CD4-positive, alpha-beta T cell (primary cell): ENCODE data around the gene FKBP2. TPM values are rescaled to one million over a fixed set of nuclear protein-coding genes. Genes with fewer than 3 reads are reported as not detected.
A peak's percentile ranks its signal among the peaks of the same experiment; 100 is the strongest.

Experiments used
- ATAC-seq: fragments of 200-7000 bp; cut with Tn5 transposase; one replicate; pipeline ENCODE4 v1.10.0; 2022; ENCODE audit warnings: mild to moderate bottlenecking; ENCODE audit not compliant: poor library complexity
- CTCF ChIA-PET: fragments of 350-600 bp; sonication (Branson Sonifier 250); formaldehyde crosslinking; loops from one replicate; lab custom pipeline; 2021; ENCODE audit warnings: antibody characterized with exemption, inconsistent platforms; lab: Charles Lee
- POLR2A ChIA-PET: fragments of 350-600 bp; sonication (Branson Sonifier 250); formaldehyde crosslinking; loops from one replicate; lab custom pipeline; 2021; ENCODE audit warnings: antibody characterized with exemption, inconsistent platforms; lab: Charles Lee
- DNase-seq, 14 experiments: peaks; one replicate each; pipeline ENCODE4 v3.0.0-alpha.2; 2013 to 2020; ENCODE audit warnings: mixed read lengths in 2 of 14
- H3K27ac ChIP-seq, 2 donors: one replicate each; pipeline versions ENCODE4 v1.5.1 to v1.7.0; 2013; ENCODE audit warnings: low read length in 2 of 2, low read depth in 1 of 2, mild to moderate bottlenecking in 1 of 2
- H3K27me3 ChIP-seq, 2 experiments: 1 replicate in 1 of 2; 2 replicates in 1 of 2; pipeline versions ENCODE4 v1.6.1 to v1.7.0; 2013; ENCODE audit warnings: low read length in 2 of 2, control low read depth in 1 of 2, mild to moderate bottlenecking in 1 of 2, moderate library complexity in 1 of 2; ENCODE audit not compliant: insufficient read depth in 2 of 2, control insufficient read depth in 1 of 2
- H3K36me3 ChIP-seq: one replicate; pipeline ENCODE4 v1.6.1; 2013; ENCODE audit warnings: low read length, control low read depth; ENCODE audit not compliant: insufficient read depth
- H3K4me1 ChIP-seq: one replicate; pipeline ENCODE4 v1.6.1; 2013; ENCODE audit warnings: low read length, control low read depth; ENCODE audit not compliant: insufficient read depth
- H3K4me3 ChIP-seq: one replicate; pipeline ENCODE4 v1.5.1; 2013; ENCODE audit warnings: mild to moderate bottlenecking, low read length, moderate library complexity
- H3K9me3 ChIP-seq, 2 experiments: 1 replicate in 1 of 2; 2 replicates in 1 of 2; pipeline versions ENCODE4 v1.6.1 to v1.7.0; 2013; ENCODE audit warnings: low read length in 2 of 2, mild to moderate bottlenecking in 2 of 2, control low read depth in 1 of 2, moderate library complexity in 1 of 2; ENCODE audit not compliant: control insufficient read depth in 1 of 2, insufficient read depth in 1 of 2
- H3K27ac Mint-ChIP-seq: one replicate; pipeline ENCODE4 v1.8.0; 2020; ENCODE audit warnings: mixed read lengths
- H3K27me3 Mint-ChIP-seq: one replicate; pipeline ENCODE4 v1.8.0; 2021; ENCODE audit warnings: mixed read lengths
- H3K36me3 Mint-ChIP-seq: one replicate; pipeline ENCODE4 v1.8.0; 2021; ENCODE audit warnings: low read depth, mixed read lengths
- H3K4me1 Mint-ChIP-seq: one replicate; pipeline ENCODE4 v1.8.0; 2021; ENCODE audit warnings: low read depth, mixed read lengths
- H3K4me3 Mint-ChIP-seq: one replicate; pipeline ENCODE4 v1.8.0; 2020; ENCODE audit warnings: mild to moderate bottlenecking, mixed read lengths
- H3K9me3 Mint-ChIP-seq: one replicate; pipeline ENCODE4 v1.8.0; 2020; ENCODE audit warnings: mixed read lengths
- intact Hi-C, 2 experiments: fragments of 100-400 bp; cut with DNase I in 1 of 2; cut with micrococcal nuclease in 1 of 2; formaldehyde crosslinking; loops; one replicate each; pipeline versions ENCODE4 v1.15.1 to v1.9.0; 2023 to 2025; cut with DNase I, micrococcal nuclease
- total RNA-seq, 174 experiments: library from RNA in 2 of 174; stranded (reverse) in 2 of 174; gene quantifications; one replicate each; pipeline ENCODE4 v1.2.3 and lab custom pipeline; 2021 to 2026
- TF ChIP-seq, protein P1 (sequence below): fragments of 200-600 bp; IDR thresholded peaks from one replicate; pipeline ENCODE4 v1.8.0; 2022; ENCODE audit warnings: antibody characterized with exemption, mild to moderate bottlenecking

The FKBP2 gene
- total RNA-seq, 2 experiments from 2014 or later: 11.2 to 14.6 TPM

DNA sequence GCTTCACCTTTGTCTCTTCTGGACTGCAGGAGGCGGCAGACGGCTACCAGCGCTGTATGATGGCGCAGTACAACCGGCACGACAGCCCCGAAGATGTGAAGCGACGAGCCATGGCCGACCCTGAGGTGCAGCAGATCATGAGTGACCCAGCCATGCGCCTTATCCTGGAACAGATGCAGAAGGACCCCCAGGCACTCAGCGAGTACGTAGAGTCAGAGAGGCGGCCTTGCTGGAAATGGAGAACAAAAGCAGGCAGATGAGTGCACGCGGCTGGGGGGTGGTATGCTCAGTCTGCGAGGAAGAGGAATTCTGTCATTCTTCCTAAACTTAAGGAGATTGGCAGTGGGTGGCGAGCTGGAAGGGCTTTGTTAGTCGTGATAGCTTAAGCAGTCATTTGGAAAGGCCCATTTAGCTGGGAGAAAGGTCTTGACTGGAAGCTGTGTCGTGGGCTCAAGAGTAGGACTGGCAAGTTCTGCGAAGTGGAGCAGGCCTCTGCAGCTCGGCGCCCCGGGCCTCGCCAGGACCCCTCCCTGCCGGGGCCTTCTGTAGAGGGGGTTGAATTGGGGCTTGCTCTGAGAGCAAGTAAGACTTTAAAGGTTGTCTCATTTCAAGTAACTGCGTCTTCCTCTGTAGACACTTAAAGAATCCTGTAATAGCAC, 37.3 kb upstream of the FKBP2 start:
- DNase-seq (no peak), ATAC-seq (no peak)
- H3K27ac ChIP-seq: no peak overlapping the region
- CTCF ChIA-PET: interaction anchor here (1.2 to 5.4 kb wide), 11 partner anchors 14 to 203 kb away, joined by 3 to 123 read pairs (median 9); partner anchors contain the start of genes CATSPERZ, ESRRA, FKBP2 and NUDT22
- TF ChIP-seq, protein P1, sequence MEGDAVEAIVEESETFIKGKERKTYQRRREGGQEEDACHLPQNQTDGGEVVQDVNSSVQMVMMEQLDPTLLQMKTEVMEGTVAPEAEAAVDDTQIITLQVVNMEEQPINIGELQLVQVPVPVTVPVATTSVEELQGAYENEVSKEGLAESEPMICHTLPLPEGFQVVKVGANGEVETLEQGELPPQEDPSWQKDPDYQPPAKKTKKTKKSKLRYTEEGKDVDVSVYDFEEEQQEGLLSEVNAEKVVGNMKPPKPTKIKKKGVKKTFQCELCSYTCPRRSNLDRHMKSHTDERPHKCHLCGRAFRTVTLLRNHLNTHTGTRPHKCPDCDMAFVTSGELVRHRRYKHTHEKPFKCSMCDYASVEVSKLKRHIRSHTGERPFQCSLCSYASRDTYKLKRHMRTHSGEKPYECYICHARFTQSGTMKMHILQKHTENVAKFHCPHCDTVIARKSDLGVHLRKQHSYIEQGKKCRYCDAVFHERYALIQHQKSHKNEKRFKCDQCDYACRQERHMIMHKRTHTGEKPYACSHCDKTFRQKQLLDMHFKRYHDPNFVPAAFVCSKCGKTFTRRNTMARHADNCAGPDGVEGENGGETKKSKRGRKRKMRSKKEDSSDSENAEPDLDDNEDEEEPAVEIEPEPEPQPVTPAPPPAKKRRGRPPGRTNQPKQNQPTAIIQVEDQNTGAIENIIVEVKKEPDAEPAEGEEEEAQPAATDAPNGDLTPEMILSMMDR: no peak
- H3K9me3 Mint-ChIP-seq: no peaks in the 10 kb centered on the region
- no peaks in the 10 kb centered on the region for H3K27me3 Mint-ChIP-seq
- peaks cover 40% of the 10 kb centered on the region for H3K4me1 ChIP-seq
- peaks cover 78% of the 10 kb centered on the region for H3K36me3 Mint-ChIP-seq
- H3K36me3 ChIP-seq: peaks cover 53% of the 10 kb centered on the region
- no peaks in the 10 kb centered on the region for H3K27me3 ChIP-seq
- H3K9me3 ChIP-seq: no peaks in the 10 kb centered on the region
- peak overlapping the region; percentile 31 for H3K4me3 Mint-ChIP-seq
- intact Hi-C loops: loop anchor here (1.0 to 5.0 kb wide), 6 partner anchors 17 to 449 kb away; partner anchors contain the start of genes STIP1 (in 2 of the 2) and PLCB3 (in 1 of the 2)
- no peak overlapping the region for H3K4me3 ChIP-seq
- no peak overlapping the region for H3K27ac Mint-ChIP-seq
- POLR2A ChIA-PET: interaction anchor here (1.2 to 7.1 kb wide), 5 partner anchors 21 to 81 kb away, joined by 3 to 116 read pairs (median 12); partner anchors contain the start of genes BAD, FKBP2, GPR137 and NUDT22
- peaks cover 42% of the 10 kb centered on the region for H3K4me1 Mint-ChIP-seq

DNA sequence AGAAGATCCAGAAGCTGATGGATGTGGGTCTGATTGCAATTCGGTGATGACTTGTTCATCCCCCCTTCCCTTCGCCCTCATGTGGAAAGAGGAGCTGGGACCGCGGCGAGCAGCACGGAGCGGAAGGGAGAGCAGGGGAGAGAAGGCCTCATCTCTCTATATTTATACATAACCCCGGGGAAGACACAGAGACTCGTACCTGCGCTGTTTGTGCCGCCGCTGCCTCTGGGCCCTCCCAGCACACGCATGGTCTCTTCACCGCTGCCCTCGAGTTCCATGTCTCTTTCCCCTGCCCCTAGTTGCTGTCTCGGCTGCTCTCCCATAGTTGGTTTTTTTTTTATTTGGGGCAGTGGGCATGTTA, 36.8 kb upstream of the FKBP2 start:
- Histone ChIP-seq H3K27ac (no peak overlapping the region), H3K4me3 (no peak overlapping the region), H3K9me3 (no peaks in the 10 kb centered on the region), H3K4me1 (peaks cover 45% of the 10 kb centered on the region), H3K27me3 (no peaks in the 10 kb centered on the region), H3K36me3 (peaks cover 53% of the 10 kb centered on the region)
- intact Hi-C loops: loop anchor here (1.0 to 5.0 kb wide), 6 partner anchors 17 to 448 kb away; partner anchors contain the start of genes STIP1 (in 2 of the 2) and PLCB3 (in 1 of the 2)
- Mint-ChIP-seq H3K4me1 (peaks cover 48% of the 10 kb centered on the region), H3K27ac (peak overlapping the region; percentile 78), H3K9me3 (no peaks in the 10 kb centered on the region), H3K4me3 (no peak overlapping the region), H3K36me3 (peaks cover 80% of the 10 kb centered on the region), H3K27me3 (no peaks in the 10 kb centered on the region)
- POLR2A ChIA-PET: interaction anchor here (0.7 to 7.1 kb wide), 16 partner anchors 11 to 113 kb away, joined by 3 to 116 read pairs (median 20); partner anchors contain the start of genes BAD, CATSPERZ, DNAJC4 and ESRRA
- ATAC-seq (no peak), DNase-seq (peak in 1 of 14 experiments; percentile 26)
- TF ChIP-seq, protein P1: no peak
- CTCF ChIA-PET: interaction anchor here (0.6 to 5.4 kb wide), 29 partner anchors 9 to 204 kb away, joined by 3 to 123 read pairs (median 5); partner anchors contain the start of genes BAD, CATSPERZ, ESRRA and FKBP2

DNA sequence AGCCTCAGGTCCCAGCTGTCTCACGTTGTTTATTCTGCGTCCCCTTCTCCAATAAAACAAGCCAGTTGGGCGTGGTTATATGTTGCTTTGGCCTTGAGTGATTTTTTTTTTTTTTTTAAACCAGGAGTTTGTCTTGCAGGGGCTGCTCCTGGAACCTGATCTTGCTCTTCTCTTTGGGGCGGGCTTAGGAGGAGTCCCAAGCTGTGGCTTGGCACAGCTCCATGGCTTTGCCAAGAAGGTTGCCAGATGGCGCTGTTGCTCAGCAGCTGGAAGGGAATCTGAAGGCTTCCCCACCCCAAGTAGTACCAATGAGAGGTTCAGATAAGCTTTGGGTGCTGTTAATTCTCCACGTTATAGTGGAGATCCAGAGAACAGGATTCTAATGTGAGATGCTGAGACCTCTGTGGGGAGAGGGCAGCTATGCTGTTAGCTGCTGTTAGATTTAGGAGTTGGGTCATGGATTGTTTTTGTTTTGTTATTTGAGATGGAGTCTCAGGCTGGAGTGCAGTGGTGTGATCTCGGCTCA, 36.4 kb upstream of the FKBP2 start:
- intact Hi-C loops: loop anchor here (1.0 to 5.0 kb wide), 6 partner anchors 18 to 448 kb away; partner anchors contain the start of genes STIP1 (in 2 of the 2) and PLCB3 (in 1 of the 2)
- peak; percentile 63 for ATAC-seq
- H3K4me1 Mint-ChIP-seq: peaks cover 49% of the 10 kb centered on the region
- ChIA-PET CTCF (interaction anchor here (0.6 to 5.4 kb wide), 31 partner anchors 9 to 204 kb away, joined by 3 to 123 read pairs (median 5); partner anchors contain the start of genes BAD, CATSPERZ, ESRRA and FKBP2), POLR2A (interaction anchor here (0.7 to 7.1 kb wide), 17 partner anchors 10 to 113 kb away, joined by 3 to 116 read pairs (median 12); partner anchors contain the start of genes BAD, CATSPERZ, DNAJC4 and ESRRA)
- no peaks in the 10 kb centered on the region for H3K9me3 Mint-ChIP-seq
- H3K4me3 Mint-ChIP-seq: peak overlapping the region; percentile 93
- H3K9me3 ChIP-seq: no peaks in the 10 kb centered on the region
- H3K4me1 ChIP-seq: peaks cover 50% of the 10 kb centered on the region
- no peak overlapping the region for H3K27ac ChIP-seq
- TF ChIP-seq, protein P1: peak; percentile 69
- peak overlapping the region; percentile 78 for H3K27ac Mint-ChIP-seq
- H3K27me3 Mint-ChIP-seq: no peaks in the 10 kb centered on the region
- H3K36me3 Mint-ChIP-seq: peaks cover 84% of the 10 kb centered on the region
- DNase-seq: peak; percentile 77 to 95 (median 84)
- H3K36me3 ChIP-seq: peaks cover 58% of the 10 kb centered on the region
- H3K4me3 ChIP-seq: no peak overlapping the region
- no peaks in the 10 kb centered on the region for H3K27me3 ChIP-seq
